Stimulated activated CD8-positive, alpha-beta memory T cell treated with anti-CD3 and anti-CD28 coated beads, Interleukin-15, amount 100 ng/mL, for 48 hours (primary cell): ENCODE data around the gene PLXNA4.

Source experiments
- DNase-seq, 2 donors: peaks; one replicate each; pipeline ENCODE4 v3.0.0-alpha.2; 2020; ENCODE audit warnings: low read depth in 2 of 2

The PLXNA4 gene

GRCh38 chr7:132206594-132206993 lies 369.7 kb downstream of the PLXNA4 start:
- DNase-seq, result no peak

DNA sequence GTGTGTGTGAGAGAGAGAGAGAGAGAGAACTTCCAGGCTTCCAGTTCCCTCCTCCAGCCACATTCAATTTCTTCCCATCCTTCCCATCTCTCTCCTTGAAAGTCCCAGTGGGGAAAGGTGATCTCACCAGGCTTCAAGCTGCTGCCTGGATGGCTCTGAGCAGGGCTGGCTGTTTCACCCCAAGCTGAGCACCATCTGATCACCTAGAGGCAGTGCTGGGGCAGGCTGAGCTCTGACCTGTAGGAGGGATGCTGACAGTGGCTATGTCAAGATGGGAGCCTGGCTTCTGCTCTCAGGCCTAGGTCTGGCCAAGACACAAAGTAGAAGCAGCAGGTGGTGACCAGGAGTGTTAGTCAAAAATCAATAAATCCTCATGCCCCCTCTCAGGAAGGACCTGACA lies 370.8 kb downstream of the PLXNA4 start:
- DNase-seq, result no peak

DNA sequence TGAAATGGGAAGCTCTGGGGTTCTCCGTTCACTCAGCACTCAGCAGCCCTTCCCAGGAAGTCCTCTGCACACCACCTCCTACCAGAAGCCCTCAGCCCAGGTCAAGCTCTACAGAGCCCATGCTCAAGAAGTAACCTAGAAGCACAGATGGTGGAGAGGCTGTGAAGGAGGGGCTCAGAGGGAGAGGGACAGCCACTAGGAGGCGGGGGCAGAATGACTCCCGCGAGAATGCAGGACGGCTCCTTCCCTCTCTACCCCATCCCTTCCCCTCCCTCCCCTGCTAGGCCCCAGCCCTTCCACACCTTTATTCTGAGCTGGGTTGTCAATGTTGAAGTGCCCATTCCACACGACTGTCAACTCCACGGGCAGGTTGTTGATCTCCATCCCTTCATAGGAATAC lies 373.2 kb downstream of the PLXNA4 start:
- no peak for DNase-seq

DNA sequence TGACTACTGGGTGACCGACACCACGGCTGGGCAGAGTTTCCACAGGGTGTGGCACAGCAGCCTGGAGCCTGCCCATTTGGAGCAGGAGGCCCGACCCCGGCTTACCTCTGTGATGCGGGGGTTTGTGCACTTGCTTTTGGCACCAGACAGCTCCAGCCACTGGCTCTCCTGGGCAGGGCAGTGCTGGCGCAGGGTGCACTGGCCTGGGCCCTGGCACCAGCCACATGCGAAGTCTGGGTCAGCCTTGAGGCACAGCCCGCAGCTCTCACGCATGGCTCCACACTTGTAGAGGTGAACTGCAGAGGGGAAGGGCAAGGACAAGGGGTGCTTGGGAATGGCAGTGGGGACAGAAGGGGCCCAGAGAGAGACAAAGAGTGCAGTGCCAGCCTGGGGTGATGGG lies 373.7 kb downstream of the PLXNA4 start:
- no peak for DNase-seq

DNA sequence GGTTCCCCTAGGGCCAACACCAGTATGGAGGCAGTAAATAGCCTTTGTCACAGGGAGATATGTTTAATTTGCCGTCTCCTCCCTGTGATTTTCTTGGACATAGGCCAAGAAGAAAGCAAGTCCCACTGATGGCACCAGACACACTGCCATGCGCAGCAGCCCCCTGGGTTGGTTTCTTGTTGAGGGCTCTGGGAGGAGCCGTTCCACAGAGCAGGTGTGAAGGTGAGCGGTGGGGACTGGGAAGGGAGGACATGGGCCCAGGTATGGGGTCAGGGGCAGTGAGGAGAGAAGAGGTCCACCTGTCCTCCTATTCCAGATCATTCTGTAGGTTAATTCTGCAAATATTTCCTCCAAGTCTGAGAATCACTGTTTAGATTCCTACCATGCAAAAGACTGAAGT lies 376.1 kb downstream of the PLXNA4 start:
- DNase-seq, result no peak

- DNase-seq, result no peak
These were observed 376.6 kb downstream of the PLXNA4 start for GRCh38 chr7:132199626-132200025.

GRCh38 chr7:132197772-132198171 lies 378.5 kb downstream of the PLXNA4 start:
- DNase-seq, result no peak

DNA sequence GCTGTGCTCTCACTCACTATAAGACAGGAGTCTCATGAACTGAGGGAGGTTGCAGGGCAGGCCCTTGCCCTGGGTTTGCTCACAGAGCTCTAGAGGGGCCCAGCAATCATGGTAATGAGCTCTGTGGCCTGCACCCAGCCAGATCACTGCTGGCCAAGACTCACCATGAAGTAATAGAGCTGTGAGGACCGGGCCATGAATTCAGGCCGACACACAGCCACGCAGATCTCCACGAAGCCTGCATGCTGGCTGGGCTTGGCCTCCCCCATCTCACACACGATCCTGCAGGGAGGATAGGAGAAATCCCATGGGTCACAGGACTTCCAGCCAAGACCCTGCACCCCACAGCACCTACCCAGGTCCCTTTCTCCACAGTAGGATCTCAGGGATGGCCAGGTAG lies 382.4 kb downstream of the PLXNA4 start:
- no peak for DNase-seq

DNA sequence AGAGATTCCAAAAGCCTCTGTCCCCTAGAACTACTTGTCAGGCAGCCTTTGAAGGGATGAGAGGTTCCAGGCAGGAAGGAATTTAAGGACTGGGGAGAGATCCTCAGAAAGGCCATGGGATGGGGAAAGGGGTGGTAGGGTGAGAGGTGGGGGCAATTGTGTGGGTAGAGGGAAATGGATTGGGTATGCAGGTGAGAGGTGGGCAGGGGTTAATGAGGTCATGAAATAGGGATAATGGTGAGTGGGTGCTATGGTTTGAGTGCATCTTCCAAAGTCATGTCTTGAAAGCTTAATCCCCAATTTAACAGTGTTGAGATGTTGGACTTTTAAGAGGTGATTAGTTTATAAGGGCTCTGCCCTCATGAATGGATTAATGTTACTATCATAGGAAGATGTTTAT lies 383.5 kb downstream of the PLXNA4 start:
- no peak for DNase-seq

GRCh38 chr7:132191418-132191817 lies 384.9 kb downstream of the PLXNA4 start:
- no peak for DNase-seq

- no peak for DNase-seq
These were observed 385.6 kb downstream of the PLXNA4 start for GRCh38 chr7:132190683-132191082.

GRCh38 chr7:132189881-132190280 lies 386.4 kb downstream of the PLXNA4 start:
- no peak for DNase-seq

DNA sequence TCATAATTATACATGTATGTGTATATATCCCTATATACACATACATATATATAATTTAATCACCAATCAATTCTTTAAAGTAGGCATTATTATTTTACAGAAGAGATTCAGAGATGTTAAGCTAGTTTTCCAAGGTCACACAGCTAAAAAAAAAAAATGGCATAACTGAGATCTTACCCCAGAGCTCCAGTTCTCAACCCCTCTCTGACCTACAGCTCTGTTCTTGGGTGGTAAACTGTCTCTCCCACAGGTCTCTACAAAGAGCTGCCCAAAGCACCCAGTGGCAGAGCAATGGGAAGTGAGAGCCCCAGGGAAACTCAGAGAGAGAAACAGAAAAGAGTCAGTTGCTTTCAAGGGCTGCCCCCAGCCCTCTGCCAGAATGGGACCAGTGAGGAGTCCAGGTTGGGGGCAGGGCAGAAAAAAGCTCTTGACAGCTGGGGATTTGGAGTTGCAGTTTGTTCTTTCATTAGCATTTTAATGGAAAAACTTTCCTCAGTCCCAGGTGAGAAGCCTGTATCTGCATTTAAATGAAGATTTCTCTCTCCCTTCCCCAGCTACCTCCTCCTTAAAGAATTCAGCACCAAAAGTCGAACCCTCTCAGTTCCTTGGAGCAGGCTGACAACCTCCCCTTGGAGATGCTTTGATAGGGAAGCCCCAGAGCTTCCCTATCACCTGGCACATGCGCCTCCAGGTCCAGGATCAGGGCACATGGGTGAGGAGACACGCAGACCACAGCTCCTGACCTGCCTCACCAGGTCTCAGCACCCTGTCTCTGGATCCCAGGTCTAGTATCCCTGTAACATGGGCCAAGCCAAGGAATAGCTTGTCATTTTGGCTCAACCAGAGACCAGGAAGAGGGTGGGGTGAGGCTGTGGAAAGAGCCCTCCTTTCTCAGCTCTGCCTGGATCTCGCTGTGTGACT lies 388.1 kb downstream of the PLXNA4 start:
- no peak for DNase-seq

DNA sequence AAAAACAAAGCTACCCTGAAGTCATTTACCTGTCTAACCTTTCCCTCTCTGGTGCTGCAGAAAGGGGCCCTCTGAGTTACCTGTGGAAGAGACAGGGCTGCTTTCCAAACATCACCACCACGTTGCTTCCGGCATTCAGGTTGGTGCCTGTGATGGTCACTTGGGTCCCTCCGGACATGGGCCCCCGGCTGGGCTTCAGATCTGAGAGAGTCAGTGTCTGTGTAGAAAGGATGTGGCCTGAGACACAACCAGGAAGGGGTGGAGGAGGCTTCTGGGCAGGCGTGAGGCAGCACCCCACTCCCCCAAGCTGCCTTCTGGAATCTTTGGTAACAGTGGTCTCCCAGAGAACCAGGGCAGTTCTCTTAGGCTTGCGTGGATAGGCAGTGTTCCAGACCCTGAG lies 388.9 kb downstream of the PLXNA4 start:
- DNase-seq, result no peak

GRCh38 chr7:132185150-132185549 lies 391.1 kb downstream of the PLXNA4 start:
- no peak for DNase-seq

GRCh38 chr7:132183781-132184380 lies 392.4 kb downstream of the PLXNA4 start:
- no peak for DNase-seq

DNA sequence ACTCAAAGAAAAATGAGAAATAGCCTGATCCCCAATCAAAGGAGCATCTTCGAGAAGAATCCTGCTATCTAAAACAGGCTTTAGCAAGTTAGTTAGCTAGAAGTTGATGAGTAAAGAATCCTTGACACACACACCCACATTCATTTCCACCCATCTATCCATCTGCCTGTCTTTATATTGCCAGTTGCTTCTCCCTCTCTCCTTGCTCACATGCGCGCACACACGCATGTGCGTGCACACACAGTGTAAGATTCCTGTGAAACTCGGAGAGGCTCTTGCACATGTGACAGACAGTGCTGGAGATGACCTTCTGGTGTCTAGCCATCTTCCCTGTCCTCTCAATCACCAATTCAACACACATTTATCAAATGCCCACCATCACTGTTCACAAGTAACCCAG lies 393.3 kb downstream of the PLXNA4 start:
- no peak for DNase-seq

- no peak for DNase-seq
These were observed 394.2 kb downstream of the PLXNA4 start for GRCh38 chr7:132181946-132182685.

DNA sequence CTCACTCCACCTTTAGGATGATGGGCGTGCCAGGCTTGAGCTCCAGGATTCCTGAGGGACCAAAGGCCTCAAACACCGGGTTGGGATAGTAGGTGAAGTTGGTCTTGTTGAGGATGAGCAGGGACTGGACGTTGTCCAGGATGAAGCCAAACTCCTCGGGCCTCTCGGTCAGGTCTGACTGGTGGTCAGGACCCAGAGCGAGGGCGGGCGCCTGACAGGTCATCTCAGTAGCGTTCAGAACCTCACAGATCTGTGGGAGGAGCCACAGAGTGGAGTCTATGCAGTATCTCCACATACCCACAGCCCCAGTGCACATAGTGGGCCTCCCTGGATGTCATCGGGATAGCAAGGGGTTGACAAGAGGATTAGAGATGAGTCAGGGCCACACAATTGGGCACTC lies 394.9 kb downstream of the PLXNA4 start:
- no peak for DNase-seq

- DNase-seq, result no peak
These were observed 395.8 kb downstream of the PLXNA4 start for GRCh38 chr7:132180481-132180880.

DNA sequence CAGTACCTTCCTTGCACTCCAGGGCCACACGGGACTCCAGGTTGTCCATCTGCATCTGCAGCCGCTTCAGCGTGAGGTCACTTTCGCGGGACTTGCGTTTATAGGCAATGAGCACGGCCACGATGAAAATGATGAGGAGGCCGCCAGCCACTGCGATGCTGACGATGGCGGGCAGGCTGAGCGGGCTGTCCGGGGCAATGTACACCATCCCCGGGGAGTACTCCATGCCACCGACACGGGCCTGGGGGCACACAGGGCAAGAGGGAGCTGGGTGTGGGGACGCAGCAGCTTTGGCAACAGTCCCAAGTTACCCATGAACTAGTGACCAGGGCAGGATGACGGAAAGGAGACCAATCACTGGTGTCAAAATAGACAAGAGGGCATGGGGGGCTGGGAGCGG lies 396.6 kb downstream of the PLXNA4 start:
- DNase-seq, result no peak

DNA sequence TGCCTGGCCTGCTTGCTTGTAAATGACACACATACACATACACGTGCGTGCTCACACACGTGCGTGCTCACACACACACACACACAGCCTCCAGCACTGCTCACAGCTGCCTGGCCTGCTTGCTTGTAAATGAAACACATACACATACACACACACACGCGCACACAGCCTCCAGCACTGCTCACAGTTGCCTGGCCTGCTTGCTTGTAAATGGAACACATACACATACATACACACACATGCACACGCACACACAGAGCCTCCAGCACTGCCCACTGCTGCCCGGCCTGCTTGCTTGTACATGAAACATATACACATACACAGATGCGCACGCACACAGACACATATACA lies 397.2 kb downstream of the PLXNA4 start:
- DNase-seq, result no peak
